ENCODE results near the gene SAP30BP.

The SAP30BP gene

DNA sequence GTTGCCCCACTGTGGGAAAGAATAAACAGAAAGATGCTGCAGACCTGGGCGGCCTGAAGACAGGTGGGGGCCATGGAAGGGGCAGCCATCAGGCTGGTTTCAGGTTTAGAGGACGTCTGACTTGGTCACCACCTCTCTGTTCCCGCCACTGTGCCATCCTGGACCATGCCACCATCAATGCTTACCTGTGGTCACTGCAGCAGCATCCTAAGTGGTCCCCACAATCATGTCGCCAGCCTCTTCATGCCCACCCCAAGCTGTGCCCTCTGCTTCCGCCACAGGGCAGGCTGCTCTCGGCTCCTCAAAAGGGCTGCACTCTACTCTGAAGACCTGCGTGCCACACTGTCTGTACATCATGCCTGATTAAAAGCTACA is 23.5 kb upstream of the SAP30BP start:
- DNase-seq, result no peak
- intact Hi-C loops (cut with DNase I), result no loop called here

DNA sequence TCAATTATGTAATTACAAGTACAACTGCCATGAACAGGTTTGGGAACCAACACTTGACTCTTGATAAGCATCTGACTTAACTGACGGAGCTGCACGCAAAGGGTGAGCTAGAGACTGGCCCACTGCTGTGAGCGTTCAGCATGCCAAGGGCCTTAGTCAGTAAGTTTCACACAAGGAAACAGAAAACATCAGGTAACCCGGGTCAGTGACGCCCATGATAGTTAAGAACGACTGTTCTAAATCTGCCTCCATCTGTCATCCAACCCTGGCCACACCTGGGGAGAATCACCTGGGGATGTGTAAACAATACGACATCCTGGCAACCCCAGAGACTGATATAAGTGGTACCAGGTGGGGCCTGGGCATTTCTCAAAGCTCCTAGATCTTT is 21.6 kb upstream of the SAP30BP start:
- DNase-seq, result no peak

DNA sequence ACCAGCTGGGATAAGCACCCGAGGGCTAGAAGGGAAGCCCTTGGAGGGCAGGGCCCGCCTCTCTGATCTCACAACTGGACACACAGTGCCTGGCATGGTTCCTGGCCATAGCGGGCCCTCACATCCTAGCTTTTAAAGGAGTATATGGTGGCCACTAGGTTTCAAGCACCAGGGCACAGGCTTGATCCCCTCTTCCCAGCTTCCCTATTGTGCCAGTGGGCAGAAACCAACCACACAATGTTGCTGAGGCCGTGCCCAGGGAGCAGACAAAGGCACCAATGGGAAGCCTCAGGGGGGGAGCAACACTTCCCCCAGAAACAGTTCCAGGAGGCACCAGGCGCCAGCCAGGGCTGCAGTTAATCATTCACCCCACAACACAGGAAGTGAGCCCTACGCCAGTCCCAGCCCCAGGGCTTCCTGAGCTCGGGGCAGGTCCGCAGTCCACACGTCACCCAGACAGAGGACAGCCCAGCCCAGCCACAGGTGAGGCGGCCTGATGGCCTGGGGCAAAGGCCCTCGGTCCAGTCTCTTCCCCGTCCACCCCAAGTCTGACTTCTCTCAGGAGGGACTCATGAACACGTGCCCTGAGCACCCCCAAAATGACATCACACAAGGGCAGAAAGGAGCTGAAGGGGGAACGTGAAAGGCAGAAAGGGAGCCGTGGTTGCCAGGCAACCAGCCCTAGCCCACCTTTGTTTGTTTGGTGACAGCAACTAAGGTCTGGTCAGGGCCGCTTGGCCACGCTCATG is 21.1 kb upstream of the SAP30BP start:
- peak; percentile 69 to 94 (median 87) for DNase-seq

More for the DNA sequence above, 21.6 kb upstream of the SAP30BP start:
- intact Hi-C loops (cut with DNase I), result no loop called here

GRCh38 chr17:75646638-75646992 is 20.5 kb upstream of the SAP30BP start:
- intact Hi-C loops (cut with DNase I), result no loop called here

More for the DNA sequence above, 21.1 kb upstream of the SAP30BP start:
- intact Hi-C loops (cut with DNase I), result no loop called here

GRCh38 chr17:75647061-75647460 is 20.1 kb upstream of the SAP30BP start:
- peak in 27 of 42 donors; percentile 29 to 79 (median 48) for DNase-seq
- intact Hi-C loops (cut with DNase I), result no loop called here

More at GRCh38 chr17:75646638-75646992, 20.5 kb upstream of the SAP30BP start:
- peak in 1 of 42 donors; percentile 40 for DNase-seq

GRCh38 chr17:75647921-75648320 is 19.2 kb upstream of the SAP30BP start:
- intact Hi-C loops (cut with DNase I), result no loop called here
- peak in 1 of 42 donors; percentile 16 for DNase-seq

- intact Hi-C loops (cut with DNase I), result no loop called here
- DNase-seq, result peak in 1 of 42 donors; percentile 16
Measured at GRCh38 chr17:75649687-75650086, 17.5 kb upstream of the SAP30BP start.

DNA sequence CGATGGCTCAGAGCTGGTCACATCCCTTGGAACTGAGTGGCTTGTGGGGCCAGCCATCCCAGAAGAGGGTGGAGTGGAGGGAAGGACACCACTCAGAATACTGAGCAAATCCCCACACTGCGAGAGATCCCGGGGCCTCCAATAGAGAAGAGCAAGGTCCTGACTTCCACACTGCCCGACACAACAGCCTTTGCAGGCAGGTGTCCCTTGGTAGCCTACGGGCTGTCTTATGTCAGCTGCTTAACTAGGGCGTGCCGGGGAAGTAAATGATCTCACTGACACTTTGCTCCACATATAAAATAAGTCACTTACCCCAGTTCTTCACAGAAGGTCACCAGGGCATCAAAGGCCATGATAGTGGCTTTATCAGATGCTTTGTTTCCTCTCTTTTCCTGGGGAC is 16.3 kb upstream of the SAP30BP start:
- DNase-seq, result peak in 1 of 42 donors; percentile 1
- intact Hi-C loops (cut with DNase I), result no loop called here

DNA sequence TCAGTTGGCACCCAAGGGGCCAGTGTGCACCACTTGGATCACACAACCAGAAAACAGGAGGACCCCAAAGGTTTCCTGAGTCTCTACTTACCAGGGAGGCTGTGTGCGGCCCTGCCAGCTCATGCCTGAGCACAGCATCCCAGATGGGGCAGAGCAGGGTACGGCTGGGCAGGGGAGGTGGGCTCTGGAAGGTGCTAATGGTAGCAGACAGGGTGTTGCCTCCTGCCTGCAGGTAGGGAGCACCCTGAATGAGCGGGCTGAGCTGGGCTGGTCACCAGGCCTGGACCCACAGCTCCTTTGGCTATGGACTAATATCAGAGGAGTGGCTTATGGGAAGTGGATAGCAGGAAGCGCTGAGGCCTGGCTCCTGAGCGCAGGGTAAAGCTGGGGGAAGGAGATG is 14.8 kb upstream of the SAP30BP start:
- intact Hi-C loops (cut with DNase I), result no loop called here
- DNase-seq, result peak in 2 of 42 donors; percentile 4 to 16

GRCh38 chr17:75652934-75653549 is 14.1 kb upstream of the SAP30BP start:
- DNase-seq, result peak in 28 of 42 donors; percentile 31 to 83 (median 54)
- intact Hi-C loops (cut with DNase I), result no loop called here

GRCh38 chr17:75654176-75654575 is 13.0 kb upstream of the SAP30BP start:
- DNase-seq, result peak in 22 of 42 donors; percentile 25 to 84 (median 62)
- intact Hi-C loops (cut with DNase I), result no loop called here

GRCh38 chr17:75658237-75658636 is 8.9 kb upstream of the SAP30BP start:
- DNase-seq, result peak in 1 of 42 donors; percentile 28
- intact Hi-C loops (cut with DNase I), result no loop called here

GRCh38 chr17:75661531-75661930 is 5.6 kb upstream of the SAP30BP start:
- peak in 36 of 42 donors; percentile 28 to 89 (median 66) for DNase-seq
- intact Hi-C loops (cut with DNase I), result no loop called here

DNA sequence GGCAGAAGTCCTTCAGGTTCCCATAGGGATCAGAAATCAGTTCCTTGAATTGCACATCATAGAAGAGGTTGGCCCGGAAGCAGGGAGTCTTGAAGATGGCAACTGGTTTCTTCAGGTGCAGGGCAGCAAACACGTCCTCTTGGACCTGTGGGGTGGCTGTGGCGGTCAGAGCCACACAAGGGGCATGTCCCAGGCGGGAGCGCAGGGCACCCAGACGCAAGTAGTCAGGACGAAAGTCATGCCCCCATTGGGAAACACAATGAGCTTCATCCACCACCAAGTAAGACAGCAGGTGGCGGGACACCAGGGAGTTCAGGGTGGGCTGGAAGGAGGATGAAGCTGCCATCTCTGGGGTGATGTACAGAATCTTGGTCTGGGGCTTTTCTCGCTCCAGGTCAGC is 4.6 kb upstream of the SAP30BP start:
- peak in 1 of 42 donors; percentile 6 for DNase-seq
- intact Hi-C loops (cut with DNase I), result no loop called here

DNA sequence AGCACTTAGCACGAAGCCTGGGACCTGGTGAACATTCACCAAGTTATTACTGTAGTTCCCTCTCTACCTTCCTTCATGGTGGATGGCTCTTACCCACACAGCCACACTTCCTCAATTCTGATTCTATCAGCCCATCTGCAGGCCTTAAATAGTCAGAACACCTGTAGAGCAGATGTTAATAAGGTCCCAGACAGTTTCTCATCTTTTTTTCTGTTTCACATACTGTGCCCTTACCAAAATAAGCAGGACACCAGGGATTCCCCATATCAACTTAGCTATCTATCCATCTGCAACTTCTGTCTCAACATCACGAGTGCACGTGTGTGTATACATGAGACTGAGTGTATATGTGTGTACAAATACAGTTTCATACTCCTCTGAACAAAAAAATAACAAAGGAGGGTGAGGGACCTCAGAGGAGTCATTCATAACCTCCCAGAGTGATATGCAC is 3.0 kb upstream of the SAP30BP start:
- intact Hi-C loops (cut with DNase I), result no loop called here
- DNase-seq, result no peak

DNA sequence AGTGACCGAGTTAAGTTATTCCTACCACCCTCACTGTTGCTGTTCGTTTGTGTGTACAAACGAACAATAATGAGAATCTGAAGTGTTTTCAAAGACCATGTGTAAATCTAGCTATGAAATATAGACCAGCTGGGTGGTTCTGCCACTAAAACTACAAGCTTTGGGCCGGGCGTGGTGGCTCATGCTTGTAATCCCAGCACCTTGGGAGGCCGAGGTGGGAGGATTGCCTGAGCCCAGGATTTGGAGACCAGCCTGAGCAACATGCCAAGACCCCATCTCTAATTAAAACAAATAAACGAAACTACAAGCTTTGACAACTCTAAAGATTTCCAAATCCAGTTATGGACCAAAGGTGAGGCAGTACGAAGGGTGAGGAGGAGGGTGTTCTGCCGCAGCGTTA is 1.2 kb upstream of the SAP30BP start:
- DNase-seq, result no peak
- intact Hi-C loops (cut with DNase I), result no loop called here

DNA sequence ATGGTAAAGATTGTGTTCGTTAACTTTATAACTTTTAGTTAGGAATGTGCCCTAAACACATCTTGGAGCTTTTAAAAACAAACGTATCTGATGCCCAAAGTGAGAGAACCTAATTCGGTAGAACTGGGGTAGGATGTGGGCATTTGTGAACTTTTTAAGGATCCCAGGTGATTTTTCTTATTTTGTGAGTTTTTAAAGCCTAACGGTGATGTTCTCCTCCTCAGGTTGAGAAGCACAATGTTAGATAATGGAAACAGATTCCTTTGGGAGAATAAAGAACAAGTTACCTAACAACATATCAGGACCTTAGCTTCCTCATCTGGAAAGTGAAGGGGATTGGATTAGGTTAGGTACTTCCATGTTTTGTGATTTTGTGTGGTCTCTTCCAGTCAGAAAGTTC is 687 bp downstream of the SAP30BP start:
- intact Hi-C loops (cut with DNase I), result no loop called here
- no peak for DNase-seq

- DNase-seq, result no peak
- intact Hi-C loops (cut with DNase I), result no loop called here
Measured at GRCh38 chr17:75668489-75668888, 1.4 kb downstream of the SAP30BP start.

DNA sequence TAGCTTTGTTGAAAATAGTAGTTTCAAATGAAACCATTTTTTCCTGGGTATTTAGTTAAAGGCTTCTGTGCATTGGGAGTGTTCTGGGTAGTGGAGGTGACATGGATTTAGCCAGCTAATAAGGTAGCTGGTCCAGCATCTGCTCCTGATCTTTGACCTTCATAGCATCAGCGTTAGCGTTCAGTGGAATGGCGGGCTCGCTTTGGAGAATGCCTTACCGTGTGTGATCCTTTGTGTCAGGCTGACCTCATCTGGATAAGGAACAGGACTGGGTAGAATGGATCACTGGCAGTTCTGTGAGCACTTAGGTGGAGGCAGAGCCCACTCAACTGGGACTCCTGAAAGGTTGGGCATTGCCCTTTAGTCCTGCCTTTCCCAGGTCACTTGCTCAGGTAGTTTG is 3.7 kb downstream of the SAP30BP start:
- intact Hi-C loops (cut with DNase I), result no loop called here
- no peak for DNase-seq

- DNase-seq, result no peak
- intact Hi-C loops (cut with DNase I), result no loop called here
Measured at GRCh38 chr17:75672011-75672410, 4.9 kb downstream of the SAP30BP start.

DNA sequence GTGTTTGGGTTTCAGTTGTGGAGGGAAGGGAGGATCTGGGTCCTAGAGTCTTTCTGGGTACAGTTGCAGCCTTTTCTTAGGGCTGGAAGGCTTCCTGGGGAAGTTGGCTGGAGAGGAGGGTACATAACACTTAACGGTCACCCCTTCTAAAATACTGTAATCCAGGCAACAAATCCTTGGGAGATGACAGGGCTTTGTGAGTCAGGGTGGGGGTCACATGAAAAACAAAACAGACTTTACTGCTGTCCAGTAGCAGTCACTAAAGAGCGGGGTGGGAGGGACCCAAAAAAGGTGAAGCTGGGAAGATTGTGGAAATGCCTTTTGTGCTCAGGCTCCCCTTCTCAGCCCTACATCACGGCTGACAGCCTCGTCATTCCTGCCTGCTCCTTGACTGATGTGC is 6.3 kb downstream of the SAP30BP start:
- intact Hi-C loops (cut with DNase I), result no loop called here

More for the DNA sequence above, 6.3 kb downstream of the SAP30BP start:
- DNase-seq, result no peak
